Epithelial cell of proximal tubule (primary cell): ENCODE data around the gene HDAC8. TPM values are rescaled to one million over a fixed set of nuclear protein-coding genes. Genes with fewer than 3 reads are reported as not detected.
A peak's percentile ranks its signal among the peaks of the same experiment; 100 is the strongest.

Experiments used
- DNase-seq: peaks from one replicate; pipeline ENCODE4 v3.0.0-alpha.2; 2011; ENCODE audit warnings: low read depth
- H3K4me3 ChIP-seq: 2 replicates; pipeline ENCODE4 v1.5.1; 2011; ENCODE audit warnings: low read depth, mild to moderate bottlenecking, low read length
- total RNA-seq: library from RNA; depleted of rRNA; stranded (reverse); fragments of >200 nt; gene quantifications from 2 replicates; pipeline ENCODE4 v1.2.3, GENCODE V29; 2015
- TF ChIP-seq, protein P1 (sequence below): conservative IDR thresholded peaks from 2 replicates; pipeline ENCODE4 v1.5.1; 2012; ENCODE audit warnings: low read depth, mild to moderate bottlenecking, low read length

Gene HDAC8
- total RNA-seq, 1 donor from 2014 or later, result 13.2 TPM

DNA sequence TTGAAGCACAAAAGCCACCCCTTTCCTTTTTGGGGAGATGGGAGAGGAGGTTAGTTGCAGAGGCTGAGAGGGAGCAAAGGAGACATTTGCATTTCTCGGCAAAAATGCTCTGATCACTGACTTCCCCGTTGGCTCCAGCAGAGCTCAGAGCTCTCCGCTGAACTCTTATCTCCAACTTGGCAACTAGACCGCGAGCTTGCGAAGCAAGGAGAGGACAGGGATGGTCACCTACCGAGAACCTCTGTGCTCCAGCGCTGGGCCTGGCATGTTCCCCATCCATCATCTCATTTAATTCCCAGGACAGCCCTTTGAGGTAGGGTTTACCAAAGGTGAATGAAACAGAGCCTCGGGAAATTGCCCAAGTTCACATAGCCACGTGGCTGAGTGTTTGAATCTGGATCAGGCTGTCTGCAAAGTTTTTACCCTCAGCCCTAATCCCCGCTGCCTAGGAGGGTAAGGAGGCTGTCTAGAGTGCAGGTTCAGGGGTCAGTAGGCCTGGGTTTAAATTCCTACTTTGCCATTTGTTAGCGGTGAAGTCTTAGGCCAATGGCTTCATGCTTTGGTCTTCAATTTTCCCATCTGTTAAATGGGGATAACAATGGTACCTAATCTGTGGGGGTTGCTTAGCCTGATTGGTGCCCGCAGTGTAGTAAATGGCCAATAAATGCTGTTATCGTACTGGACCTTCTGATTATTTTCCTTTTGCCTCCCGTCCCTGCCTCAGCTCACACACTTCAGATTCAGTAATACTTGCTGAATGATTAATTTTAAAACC, 263.2 kb downstream of the HDAC8 start:
- TF ChIP-seq, protein P1, sequence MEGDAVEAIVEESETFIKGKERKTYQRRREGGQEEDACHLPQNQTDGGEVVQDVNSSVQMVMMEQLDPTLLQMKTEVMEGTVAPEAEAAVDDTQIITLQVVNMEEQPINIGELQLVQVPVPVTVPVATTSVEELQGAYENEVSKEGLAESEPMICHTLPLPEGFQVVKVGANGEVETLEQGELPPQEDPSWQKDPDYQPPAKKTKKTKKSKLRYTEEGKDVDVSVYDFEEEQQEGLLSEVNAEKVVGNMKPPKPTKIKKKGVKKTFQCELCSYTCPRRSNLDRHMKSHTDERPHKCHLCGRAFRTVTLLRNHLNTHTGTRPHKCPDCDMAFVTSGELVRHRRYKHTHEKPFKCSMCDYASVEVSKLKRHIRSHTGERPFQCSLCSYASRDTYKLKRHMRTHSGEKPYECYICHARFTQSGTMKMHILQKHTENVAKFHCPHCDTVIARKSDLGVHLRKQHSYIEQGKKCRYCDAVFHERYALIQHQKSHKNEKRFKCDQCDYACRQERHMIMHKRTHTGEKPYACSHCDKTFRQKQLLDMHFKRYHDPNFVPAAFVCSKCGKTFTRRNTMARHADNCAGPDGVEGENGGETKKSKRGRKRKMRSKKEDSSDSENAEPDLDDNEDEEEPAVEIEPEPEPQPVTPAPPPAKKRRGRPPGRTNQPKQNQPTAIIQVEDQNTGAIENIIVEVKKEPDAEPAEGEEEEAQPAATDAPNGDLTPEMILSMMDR, result no peak
- H3K4me3 ChIP-seq, result peak overlapping the region; percentile 47
- no peak for DNase-seq

DNA sequence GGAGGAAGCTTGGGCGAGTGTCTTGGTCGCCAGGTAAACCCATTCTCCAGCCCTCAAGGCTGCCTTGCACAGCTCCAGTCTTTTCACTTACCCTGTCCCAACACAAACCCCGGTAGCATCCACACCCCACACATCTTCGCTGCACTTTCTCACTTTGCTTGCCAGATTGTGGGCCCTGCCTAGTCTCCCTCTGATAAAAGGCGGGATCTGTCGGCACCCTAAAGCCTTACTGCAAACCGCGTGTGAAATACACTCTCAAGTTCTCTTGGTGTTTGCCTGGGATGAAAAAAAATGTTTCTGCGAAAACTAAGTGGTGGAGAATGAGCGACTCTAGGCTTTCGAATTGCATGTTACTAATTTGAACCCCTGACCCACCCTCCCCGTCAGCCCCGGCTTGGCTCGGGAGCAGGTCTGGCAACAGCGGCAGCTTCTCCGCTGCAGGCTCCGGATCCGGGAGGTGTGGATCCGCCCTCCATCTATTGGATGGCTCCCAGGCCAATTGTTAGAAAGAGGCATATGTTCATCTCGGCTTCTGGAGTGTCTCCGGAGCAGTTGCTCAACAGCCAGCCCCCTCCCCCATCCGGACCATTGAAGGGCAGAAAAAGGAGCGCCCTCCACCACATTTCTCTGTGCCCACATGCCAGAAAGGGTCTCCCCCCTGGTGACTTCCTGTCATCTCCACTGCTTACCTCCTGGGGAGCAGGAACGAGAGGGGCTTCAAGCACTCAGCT, 263.9 kb downstream of the HDAC8 start:
- TF ChIP-seq, protein P1, result no peak
- no peak for DNase-seq
- H3K4me3 ChIP-seq, result peak overlapping the region; percentile 47

DNA sequence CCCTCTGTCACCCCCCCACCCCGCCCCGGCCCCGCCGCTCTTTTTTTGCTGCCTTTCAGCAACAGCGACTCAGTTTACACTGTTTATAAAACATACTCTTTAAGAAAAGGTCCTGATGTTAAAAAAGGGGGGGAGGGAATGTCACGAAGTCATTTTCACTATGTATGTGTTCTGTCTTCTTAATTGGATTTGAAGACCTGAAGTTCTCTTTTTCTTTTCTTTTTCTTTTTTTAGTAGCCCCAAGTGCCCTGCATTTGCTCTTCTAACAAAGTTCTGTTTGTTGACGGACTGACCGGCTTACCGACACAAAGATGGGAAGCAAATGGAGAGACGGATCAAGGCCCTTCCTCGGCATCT, 264.5 kb downstream of the HDAC8 start:
- H3K4me3 ChIP-seq, result no peak overlapping the region

DNA sequence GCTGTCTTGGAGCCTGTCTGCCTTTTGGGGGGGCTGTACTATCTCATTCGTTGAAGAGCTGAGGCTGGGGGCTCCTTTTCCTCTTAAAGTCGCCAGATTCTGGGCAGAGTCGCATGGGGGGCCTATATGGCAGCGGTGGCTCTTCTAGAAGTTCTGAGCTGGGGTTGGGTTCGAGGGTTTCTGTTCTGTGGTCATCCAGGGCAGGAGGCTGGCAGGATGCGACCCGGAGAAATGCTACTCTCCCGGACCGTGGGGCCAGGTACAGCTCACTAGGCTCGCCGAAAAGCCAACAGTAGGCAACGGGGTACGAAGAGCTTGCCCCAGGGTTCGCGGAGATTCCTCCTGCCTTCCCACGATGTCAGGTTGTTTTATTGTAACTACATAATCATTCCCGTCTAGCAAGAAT, 265.0 kb downstream of the HDAC8 start:
- peak overlapping the region; percentile 49 for H3K4me3 ChIP-seq
- TF ChIP-seq, protein P1, result no peak
- DNase-seq, result no peak

More for the DNA sequence above, 264.5 kb downstream of the HDAC8 start:
- DNase-seq, result no peak
- TF ChIP-seq, protein P1, result no peak

DNA sequence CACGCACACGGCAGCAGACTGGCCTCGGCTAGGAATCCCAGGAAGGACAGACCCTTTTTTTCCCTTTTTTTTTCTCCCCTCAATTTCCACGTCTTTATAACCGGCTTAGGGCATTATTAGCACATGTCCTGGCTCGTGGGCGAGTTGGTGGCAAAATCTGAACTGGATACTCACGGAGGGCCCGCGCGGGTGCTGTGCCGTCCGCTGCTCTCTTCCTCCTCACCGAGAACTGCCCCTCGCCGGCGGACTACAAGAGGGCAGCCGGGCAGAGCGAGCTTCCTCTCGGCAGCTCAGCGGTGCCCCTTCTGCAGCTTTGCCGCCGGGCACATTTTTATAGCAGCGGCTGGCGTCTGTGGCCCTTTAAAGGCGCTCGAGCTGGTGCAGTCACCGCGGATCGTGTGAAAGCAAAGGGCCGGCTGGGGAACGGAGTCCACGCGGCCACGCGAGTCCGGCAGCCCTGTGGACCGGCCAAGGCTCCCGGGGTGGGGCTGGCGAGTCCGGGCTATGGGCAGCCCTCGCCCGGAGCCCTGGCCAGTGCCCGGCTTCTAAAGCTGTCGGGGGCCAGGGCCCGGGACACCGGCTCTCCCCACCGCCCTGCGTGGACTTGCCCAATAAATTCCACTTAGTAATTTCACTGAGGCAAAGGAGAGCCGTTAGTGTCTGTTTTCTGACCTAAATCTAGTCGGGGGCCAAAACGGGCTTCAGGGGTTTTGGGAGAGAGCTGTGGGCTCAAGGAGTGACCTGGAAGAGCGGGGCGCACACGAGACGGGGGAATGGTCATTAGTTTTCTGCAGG, 265.6 kb downstream of the HDAC8 start:
- no peak for DNase-seq
- H3K4me3 ChIP-seq, result peak overlapping the region; percentile 49
- TF ChIP-seq, protein P1, result no peak

DNA sequence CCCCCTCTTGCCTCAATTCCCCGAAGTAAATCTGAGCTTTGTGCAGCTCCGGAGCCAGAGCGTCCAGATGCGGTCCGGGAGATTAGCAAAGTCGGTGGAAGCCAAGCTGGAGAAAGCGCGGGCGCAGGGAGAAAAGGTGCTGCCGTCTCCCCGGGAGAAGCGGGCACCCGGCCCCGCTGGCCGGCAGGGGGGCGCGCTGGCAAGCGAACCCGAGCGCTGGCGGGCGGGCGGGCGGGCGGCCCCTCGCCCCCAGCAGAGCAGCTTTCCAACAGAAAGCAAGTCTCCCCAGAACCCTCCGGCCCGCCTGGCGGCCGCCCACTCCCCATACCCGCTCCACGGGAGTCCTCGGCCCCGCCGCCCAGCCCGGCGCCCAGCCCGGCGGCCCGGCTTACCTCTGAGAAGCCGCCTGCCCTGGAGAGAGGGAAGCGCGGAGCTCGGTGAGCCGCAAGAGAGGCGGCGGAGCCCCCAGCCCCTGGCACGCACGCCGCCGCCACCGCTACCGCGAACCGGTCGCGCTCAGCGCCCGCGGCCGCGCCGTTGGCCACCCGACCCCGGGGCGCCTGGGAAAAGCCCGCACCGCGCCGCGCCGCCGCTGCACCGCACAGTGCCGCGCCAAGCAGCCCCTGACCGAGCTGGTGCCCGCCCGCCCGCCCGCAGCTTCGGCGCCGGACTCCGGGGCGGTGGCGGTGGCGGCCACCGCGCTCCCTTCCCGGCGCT, 266.4 kb downstream of the HDAC8 start:
- H3K4me3 ChIP-seq, result peak overlapping the region; percentile 49
- TF ChIP-seq, protein P1, result no peak
- no peak for DNase-seq
